A673 (cell line): ENCODE data around the gene TAGLN2.

ENCODE experiments used
- EZH2 ChIP-seq: fragments of 200-600 bp; sonication (generic); IDR thresholded peaks from 2 replicates; pipeline ENCODE4 v1.6.1; 2017; ENCODE audit warnings: borderline replicate concordance, low read depth, mild to moderate bottlenecking, mixed read lengths, antibody characterized with exemption, low read length; ENCODE audit not compliant: poor library complexity, severe bottlenecking
- TF ChIP-seq, protein P1 (sequence below): fragments of 300-800, 200-600 bp; sonication (generic); conservative IDR thresholded peaks from 2 replicates; pipeline ENCODE4 v1.5.1; 2017; ENCODE audit warnings: low read depth, mild to moderate bottlenecking, antibody characterized with exemption, low read length, moderate library complexity, mixed read lengths

DNA sequence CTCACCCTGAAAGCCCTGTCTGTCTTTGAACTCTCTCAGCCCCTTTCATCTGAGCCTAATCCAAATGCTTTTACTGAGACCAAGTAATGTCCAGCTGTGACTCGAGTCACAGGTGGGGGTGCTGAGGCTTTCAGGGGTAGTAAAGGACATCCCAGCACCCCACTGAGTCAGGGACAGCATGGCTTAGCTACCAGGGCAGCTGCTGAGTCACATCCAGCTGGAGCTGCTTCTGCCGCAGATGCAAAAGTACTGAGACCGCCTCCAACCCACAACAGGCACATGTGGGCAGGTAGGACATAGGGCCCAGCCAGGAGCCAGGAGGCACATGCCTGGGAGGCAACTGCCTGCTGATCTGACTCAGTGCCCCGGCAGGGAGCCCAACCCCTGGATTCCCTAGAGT lies 56.1 kb downstream of the TAGLN2 start:
- TF ChIP-seq, protein P1, sequence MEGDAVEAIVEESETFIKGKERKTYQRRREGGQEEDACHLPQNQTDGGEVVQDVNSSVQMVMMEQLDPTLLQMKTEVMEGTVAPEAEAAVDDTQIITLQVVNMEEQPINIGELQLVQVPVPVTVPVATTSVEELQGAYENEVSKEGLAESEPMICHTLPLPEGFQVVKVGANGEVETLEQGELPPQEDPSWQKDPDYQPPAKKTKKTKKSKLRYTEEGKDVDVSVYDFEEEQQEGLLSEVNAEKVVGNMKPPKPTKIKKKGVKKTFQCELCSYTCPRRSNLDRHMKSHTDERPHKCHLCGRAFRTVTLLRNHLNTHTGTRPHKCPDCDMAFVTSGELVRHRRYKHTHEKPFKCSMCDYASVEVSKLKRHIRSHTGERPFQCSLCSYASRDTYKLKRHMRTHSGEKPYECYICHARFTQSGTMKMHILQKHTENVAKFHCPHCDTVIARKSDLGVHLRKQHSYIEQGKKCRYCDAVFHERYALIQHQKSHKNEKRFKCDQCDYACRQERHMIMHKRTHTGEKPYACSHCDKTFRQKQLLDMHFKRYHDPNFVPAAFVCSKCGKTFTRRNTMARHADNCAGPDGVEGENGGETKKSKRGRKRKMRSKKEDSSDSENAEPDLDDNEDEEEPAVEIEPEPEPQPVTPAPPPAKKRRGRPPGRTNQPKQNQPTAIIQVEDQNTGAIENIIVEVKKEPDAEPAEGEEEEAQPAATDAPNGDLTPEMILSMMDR, result no peak
- no peak for TF ChIP-seq EZH2
